WI38 (cell line): ENCODE measurements around the gene WASHC3.

ENCODE experiments used
- H3K4me3 ChIP-seq: 2 replicates; pipeline ENCODE4 v1.5.1; 2011; ENCODE audit warnings: low read depth, mild to moderate bottlenecking, control low read depth, low read length
- CTCF ChIP-seq: IDR thresholded peaks from 2 replicates; pipeline ENCODE4 v1.5.1; 2012; ENCODE audit warnings: low read depth, mild to moderate bottlenecking, control low read depth, low read length

Gene WASHC3

GRCh38 chr12:101966496-101966895 lies 95.3 kb downstream of the WASHC3 start:
- TF ChIP-seq CTCF, result no peak
- H3K4me3 ChIP-seq, result no peak overlapping the region

GRCh38 chr12:101963697-101964096 lies 98.1 kb downstream of the WASHC3 start:
- no peak for TF ChIP-seq CTCF
- H3K4me3 ChIP-seq, result no peak overlapping the region
